Aorta (tissue), 5 donors: ENCODE results near the gene GMDS. TPM values are rescaled to one million over a fixed set of nuclear protein-coding genes. Genes with fewer than 3 reads are reported as not detected.

ENCODE experiments used
- ATAC-seq: fragments of 200-7000 bp; cut with Tn5 transposase; one replicate; pipeline ENCODE4 v1.9.1; 2022; ENCODE audit warnings: moderate library complexity; ENCODE audit not compliant: low FRiP score
- DNase-seq, 2 donors: peaks; one replicate each; pipeline ENCODE4 v3.0.0-alpha.2; 2020
- H3K27ac ChIP-seq, 2 donors: one replicate each; pipeline ENCODE4 v1.5.1; 2013; ENCODE audit warnings: low read length in 2 of 2, mild to moderate bottlenecking in 2 of 2, moderate library complexity in 2 of 2, control low read depth in 1 of 2, inconsistent platforms in 1 of 2, low read depth in 1 of 2
- H3K27me3 ChIP-seq, 2 donors: one replicate each; pipeline ENCODE4 v1.6.1; 2013; ENCODE audit warnings: control low read depth in 1 of 2, low read length in 1 of 2, mild to moderate bottlenecking in 1 of 2, moderate library complexity in 1 of 2; ENCODE audit not compliant: insufficient read depth in 2 of 2, control insufficient read depth in 1 of 2
- H3K36me3 ChIP-seq, 2 donors: one replicate each; pipeline ENCODE4 v1.6.1; 2013; ENCODE audit warnings: control low read depth in 1 of 2, low read length in 1 of 2, mild to moderate bottlenecking in 1 of 2; ENCODE audit not compliant: insufficient read depth in 2 of 2, control insufficient read depth in 1 of 2
- H3K4me1 ChIP-seq, 2 donors: one replicate each; pipeline ENCODE4 v1.6.1; 2013; ENCODE audit warnings: low read length in 2 of 2, control low read depth in 1 of 2, mild to moderate bottlenecking in 1 of 2, moderate library complexity in 1 of 2; ENCODE audit not compliant: insufficient read depth in 2 of 2, control insufficient read depth in 1 of 2
- H3K4me3 ChIP-seq, 2 donors: one replicate each; pipeline ENCODE4 v1.5.1; 2013; ENCODE audit warnings: low read length in 2 of 2, control low read depth in 1 of 2, mild to moderate bottlenecking in 1 of 2
- H3K9me3 ChIP-seq: one replicate; pipeline ENCODE4 v1.6.1; 2013; ENCODE audit warnings: mild to moderate bottlenecking, low read length; ENCODE audit not compliant: control insufficient read depth
- WGBS, 2 donors: extraction: QIAGEN DNeasy Blood & Tissue Kit; methylation state at CpG; one replicate each; pipeline ENCODE4 v1.1.7; 2013; 5-methylcytosine and 5-hydroxymethylcytosine counted together
- intact Hi-C, 2 donors: fragments of 100-400 bp; cut with DNase I; formaldehyde crosslinking; loops; one replicate each; pipeline versions ENCODE4 v1.14.2 to v1.15.0; 2022
- polyA plus RNA-seq, 2 donors: library from polyadenylated mRNA; stranded (reverse); fragments of 200-250 nt; gene quantifications; one replicate each; pipeline ENCODE4 v1.2.3, GENCODE V29; 2013
- total RNA-seq, 2 donors: library from RNA; stranded (reverse); fragmentation: NEBNext Ultra II Directional; extraction: Animal tissue kit (Norgen Biotek cat#: 25700); gene quantifications; one replicate each; pipeline ENCODE4 v1.2.1, GENCODE V29; 2021
- donor health status: healthy with polysubstance abuse.
- donor health status: Bipolar disorder and iron deficiency.
- donor health status: DM: no; HTN: no; CAD: no.
- donor health status: DM: no; HTN: no; CAD: no.
- donor health status: DM: yes; HTN: yes; CAD: no.

The GMDS gene
- total and polyA plus RNA-seq, 4 donors: 66.1 to 138 (median 84.9) TPM

DNA sequence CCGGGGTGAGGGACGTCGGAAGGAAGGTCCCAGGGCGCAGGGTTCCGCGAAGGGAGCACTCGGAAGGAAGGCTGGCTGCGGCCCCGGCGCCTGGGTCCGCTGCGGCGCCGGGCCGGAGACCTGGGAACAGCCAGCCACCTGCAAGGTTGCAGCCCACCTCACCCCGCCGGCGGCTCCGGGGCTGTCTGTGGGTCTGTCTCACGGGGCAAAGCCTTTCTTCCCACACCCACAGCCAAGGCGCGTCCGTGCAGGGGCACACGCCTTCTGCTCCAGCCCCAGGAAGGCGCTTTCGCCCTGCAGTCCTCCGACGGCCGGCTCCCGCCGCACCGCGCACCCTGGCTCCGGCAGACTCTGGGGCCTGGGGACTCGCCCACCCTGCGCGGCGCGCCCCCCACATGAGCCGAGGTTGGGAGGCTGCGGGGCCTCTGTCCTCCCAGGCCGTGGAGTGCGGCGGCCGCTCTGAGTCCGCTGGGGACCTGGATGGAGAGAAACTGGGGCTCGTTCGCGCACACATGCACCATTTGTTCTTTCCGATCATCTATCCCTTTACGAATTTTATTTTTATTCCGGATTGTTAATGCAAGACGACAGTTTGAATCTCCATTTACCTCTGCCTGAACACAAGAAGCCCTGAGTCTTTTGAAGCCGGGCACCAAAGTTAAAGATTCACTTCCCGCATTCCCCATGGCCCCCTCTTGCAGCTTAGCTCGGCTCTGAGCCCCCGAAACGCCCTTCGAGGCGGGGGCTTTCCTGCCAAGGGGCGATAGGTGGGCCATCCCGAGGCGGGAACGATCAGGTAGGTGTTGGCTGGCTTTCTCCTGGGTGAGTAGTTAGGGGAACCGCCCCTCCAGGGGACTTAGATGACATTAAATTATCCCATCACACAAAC is 640.2 kb downstream of the GMDS start:
- Histone ChIP-seq H3K27ac (peak overlapping the region; percentile 94 to 100), H3K36me3 (no peaks in the 10 kb centered on the region), H3K4me3 (peak overlapping the region; percentile 48 to 55), H3K27me3 (no peaks in the 10 kb centered on the region), H3K9me3 (no peaks in the 10 kb centered on the region), H3K4me1 (no peaks in the 10 kb centered on the region)
- intact Hi-C loops: loop anchor here (1.0 to 5.0 kb wide), 8 partner anchors 432 to 1030 kb away; no protein-coding TSS in a partner anchor
- 2 to 9% methylated on average over 57 to 65 of the region's 65 CpGs for WGBS, 2 donors
- no peak for ATAC-seq
- DNase-seq: peak in 1 of 2 donors; percentile 78

DNA sequence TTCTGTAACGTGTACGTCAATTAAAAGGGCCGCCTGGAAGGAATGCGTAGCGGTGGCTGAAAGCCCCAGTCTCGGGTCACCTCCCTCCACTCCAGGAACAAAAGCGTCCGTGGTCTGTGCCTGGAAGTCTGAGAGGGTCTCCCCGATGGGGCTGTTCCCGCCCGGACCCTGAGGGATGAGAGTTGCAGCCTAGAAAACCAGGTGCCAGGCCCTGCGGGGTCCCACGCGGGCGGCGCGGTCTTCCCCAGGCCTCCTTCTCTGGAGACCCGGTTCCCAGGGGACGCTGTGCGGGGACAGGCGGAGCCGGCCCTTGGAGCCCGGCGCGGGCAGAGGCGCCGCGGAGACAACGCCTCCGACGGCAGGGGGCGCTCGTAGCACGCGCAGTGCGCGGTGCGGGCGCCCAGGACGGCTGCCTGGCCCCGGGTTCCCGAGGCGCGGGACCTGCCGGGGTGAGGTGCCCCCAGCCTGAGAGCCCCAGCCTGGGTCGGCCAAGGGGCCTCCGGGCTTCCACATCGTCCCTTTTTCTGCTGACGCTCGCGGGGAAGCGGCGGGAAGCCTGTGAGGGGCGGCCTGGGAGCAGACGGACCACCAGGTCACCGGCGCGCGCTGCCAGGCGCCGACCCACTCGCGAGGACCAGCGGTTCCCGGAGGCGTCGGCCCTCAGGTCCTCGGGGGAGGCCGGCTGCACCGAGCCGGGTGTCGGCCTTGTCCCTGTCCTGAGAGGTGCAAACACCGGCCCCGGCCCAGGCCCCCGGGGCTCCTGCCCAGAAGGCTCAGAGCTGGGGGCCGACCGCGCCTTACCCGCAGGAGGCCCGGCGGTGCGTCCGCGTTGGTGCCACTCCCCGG is 641.0 kb downstream of the GMDS start:
- no peaks in the 10 kb centered on the region for H3K4me1 ChIP-seq
- peak overlapping the region; percentile 94 to 100 for H3K27ac ChIP-seq
- intact Hi-C loops: loop anchor here (1.0 to 5.0 kb wide), 10 partner anchors 433 to 1093 kb away; no protein-coding TSS in a partner anchor
- H3K4me3 ChIP-seq: peak overlapping the region; percentile 48 to 55
- ATAC-seq: peak; percentile 89
- H3K27me3 ChIP-seq: no peaks in the 10 kb centered on the region
- H3K36me3 ChIP-seq: no peaks in the 10 kb centered on the region
- DNase-seq: peak; percentile 82 to 95
- no peaks in the 10 kb centered on the region for H3K9me3 ChIP-seq
- 0 to 1% methylated on average over 51 to 85 of the region's 85 CpGs for WGBS, 2 donors

DNA sequence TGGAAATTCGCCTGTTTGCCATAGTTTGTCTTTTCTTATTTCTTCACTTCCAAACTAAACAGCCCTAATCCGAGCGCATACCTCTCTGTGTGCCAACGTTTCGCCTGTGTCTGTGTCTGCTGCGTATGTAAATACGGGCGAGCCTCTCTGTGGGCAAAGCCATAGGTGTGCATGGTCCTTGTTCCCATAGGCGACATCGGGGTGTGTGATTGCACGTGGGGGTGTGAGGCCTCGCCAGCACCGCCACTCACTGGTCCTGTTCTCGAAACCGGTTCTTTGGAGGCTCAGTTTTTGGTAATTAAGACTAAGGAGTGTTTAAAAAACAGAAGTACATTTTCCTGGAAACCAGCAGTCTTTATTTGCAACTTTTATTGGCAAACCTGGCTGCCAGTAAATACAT is 641.7 kb downstream of the GMDS start:
- intact Hi-C loops: loop anchor here (2.0 to 5.0 kb wide), 7 partner anchors 594 to 1094 kb away; no protein-coding TSS in a partner anchor
- peak in 1 of 2 donors; percentile 70 for DNase-seq
- Histone ChIP-seq H3K4me1 (no peaks in the 10 kb centered on the region), H3K27ac (peak overlapping the region; percentile 94 to 100), H3K27me3 (no peaks in the 10 kb centered on the region), H3K9me3 (no peaks in the 10 kb centered on the region), H3K4me3 (no peak overlapping the region), H3K36me3 (no peaks in the 10 kb centered on the region)
- ATAC-seq: no peak
- whole genome bisulfite sequencing, 2 donors: 5 to 11% methylated on average over 15 of the region's 15 CpGs

DNA sequence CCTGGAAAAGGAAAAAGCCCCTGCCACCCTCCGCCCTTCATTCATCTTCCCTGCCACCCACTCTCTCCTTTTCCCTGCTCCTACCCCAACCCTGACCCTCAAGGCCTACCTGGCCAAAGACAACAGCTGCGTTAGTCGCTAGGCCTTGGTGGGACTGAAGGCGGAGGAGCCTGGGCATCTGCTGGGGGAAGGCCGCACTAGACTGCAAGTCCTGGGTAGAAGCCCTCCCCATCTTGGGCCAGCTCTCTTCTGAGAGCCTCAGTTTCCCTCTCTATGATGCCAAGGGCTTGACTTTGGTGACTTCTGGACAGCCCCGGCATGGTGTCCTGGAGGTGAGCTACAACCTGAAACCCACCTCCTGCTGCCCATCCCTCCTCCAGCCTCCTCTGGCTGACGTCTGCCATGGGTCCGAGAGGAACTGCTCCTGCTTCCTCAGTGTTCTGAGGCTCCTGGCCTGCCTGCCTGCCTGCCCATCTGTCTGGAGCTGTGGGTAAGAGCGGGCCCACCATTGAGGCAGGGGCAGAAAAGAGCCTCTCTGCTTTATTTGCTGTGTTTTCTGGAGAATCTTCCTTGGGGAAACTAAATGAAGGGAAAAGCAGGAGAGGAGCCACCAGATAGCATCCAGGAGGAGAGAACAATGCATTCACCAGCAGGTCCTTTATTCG is 643.2 kb downstream of the GMDS start:
- no peak overlapping the region for H3K4me3 ChIP-seq
- ATAC-seq (no peak), DNase-seq (peak in 1 of 2 donors; percentile 48)
- H3K27me3 ChIP-seq: no peaks in the 10 kb centered on the region
- 79 to 82% methylated on average over 10 of the region's 10 CpGs for WGBS, 2 donors
- H3K9me3 ChIP-seq: no peaks in the 10 kb centered on the region
- H3K4me1 ChIP-seq: no peaks in the 10 kb centered on the region
- peak overlapping the region; percentile 10 to 59 for H3K27ac ChIP-seq
- intact Hi-C loops: loop anchor here (2.0 to 5.0 kb wide), 3 partner anchors 595 to 1095 kb away; no protein-coding TSS in a partner anchor
- H3K36me3 ChIP-seq: no peaks in the 10 kb centered on the region

DNA sequence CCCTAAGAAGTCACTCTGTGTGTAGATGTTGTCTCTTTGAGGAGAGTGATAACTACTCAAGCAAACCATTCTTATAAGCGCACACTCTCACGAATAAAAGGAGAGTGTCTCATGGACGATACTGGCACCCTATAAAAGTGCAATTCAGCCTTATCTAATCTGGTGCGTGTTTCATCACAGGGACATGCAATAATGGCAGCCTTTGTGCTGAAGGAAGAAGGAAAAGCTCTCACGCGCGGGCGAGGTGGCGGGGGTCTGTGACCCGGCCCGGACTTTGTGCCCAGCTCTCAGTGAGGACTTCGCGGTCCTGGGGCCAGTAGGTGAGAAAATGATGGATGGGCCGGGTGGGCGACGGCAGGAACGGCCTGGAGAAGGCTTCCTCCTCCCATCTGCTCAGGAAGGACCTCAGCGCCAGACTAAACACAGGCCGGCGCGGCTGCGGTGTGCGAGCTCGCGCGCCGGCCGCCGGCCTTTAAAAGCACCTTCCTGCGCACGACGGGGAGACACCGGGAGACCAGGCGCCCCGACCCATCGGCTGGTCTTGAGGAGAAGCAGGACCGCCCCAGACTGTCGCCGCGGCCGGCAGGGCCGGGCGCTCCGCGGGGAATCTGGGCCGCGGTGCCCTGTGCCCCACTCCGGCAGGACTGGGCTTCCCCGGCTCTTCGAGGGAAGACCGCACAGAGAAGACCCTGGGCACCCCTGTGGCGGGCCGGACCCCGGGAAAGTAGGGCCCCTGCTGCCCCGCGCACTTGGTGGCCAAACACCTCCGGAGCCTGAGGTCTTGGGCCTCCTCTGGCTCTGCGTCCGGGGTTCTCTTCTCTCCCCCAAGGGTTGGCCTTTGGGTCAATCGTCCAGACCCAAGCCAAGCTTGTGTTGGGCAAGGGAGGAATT is 644.0 kb downstream of the GMDS start:
- peak overlapping the region; percentile 10 to 59 for H3K27ac ChIP-seq
- H3K4me3 ChIP-seq: no peak overlapping the region

DNA sequence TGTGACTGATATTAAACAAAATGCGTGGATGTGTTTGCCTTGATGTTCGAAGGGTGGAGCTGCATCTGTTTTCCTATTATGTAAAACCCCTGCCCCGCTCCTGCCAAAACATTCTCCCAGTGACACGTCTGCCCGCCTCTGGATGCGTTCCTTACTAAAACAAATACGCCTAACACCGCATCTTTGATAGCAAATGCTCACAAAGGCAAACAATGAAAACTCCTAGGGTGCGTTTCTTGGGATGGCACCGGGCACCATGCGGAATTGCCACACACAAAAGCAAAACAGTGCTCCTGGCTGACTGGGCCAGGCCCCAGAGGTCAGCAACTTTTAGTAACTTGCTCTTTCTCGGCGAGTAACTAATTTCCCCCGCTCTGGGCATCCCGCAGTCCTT is 644.6 kb downstream of the GMDS start:
- Histone ChIP-seq H3K4me1 (no peaks in the 10 kb centered on the region), H3K9me3 (no peaks in the 10 kb centered on the region), H3K36me3 (no peaks in the 10 kb centered on the region), H3K4me3 (no peak overlapping the region), H3K27ac (peak overlapping the region in 1 of 2 donors; percentile 23), H3K27me3 (no peaks in the 10 kb centered on the region)
- WGBS, 2 donors: 40 to 51% methylated on average over 15 of the region's 15 CpGs
- no peak for ATAC-seq
- DNase-seq: peak in 1 of 2 donors; percentile 45
- intact Hi-C loops: loop anchor here (5.0 kb wide), 2 partner anchors 597 to 1097 kb away; no protein-coding TSS in a partner anchor

More for the DNA sequence above, 644.0 kb downstream of the GMDS start:
- WGBS, 2 donors: 15 to 21% methylated on average over 58 to 60 of the region's 60 CpGs
- H3K36me3 ChIP-seq: no peaks in the 10 kb centered on the region
- intact Hi-C loops: loop anchor here (2.0 to 5.0 kb wide), 3 partner anchors 596 to 1096 kb away; no protein-coding TSS in a partner anchor
- no peak for ATAC-seq
- H3K27me3 ChIP-seq: no peaks in the 10 kb centered on the region
- peak in 1 of 2 donors; percentile 73 for DNase-seq
- no peaks in the 10 kb centered on the region for H3K4me1 ChIP-seq
- no peaks in the 10 kb centered on the region for H3K9me3 ChIP-seq

DNA sequence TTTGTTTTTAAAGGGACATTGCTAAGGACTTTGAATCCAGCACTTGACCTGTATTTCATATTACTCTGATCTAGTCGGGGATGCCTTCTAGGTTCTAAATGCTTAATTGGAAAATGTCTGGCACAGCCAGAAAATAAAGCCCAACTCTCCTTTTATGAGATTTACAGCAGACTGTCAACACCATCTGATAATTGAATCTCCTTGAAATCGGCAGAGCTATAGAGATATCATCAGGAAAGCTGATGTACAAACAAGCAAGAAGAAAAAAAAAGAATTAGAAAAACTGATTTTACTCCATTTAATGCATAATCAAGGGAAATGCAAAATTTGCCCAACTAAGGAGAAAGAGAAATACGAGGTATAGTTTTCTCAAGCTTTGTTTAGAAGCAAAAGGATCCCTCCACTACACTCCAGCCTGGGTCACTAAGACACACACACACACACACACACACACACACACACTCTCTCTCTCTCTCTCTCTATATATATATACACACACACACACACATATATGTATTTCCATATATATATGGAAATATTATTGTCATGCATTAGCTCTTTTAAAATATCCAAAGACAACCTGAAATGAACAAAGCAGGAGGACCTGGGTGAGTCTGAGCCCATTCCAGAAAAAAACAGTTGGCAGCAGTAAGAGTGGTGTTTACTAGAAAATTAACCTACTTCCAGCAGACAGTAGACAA is 645.2 kb downstream of the GMDS start:
- intact Hi-C loops: loop anchor here (5.0 kb wide), 2 partner anchors 597 to 1097 kb away; no protein-coding TSS in a partner anchor
- no peak overlapping the region for H3K27ac ChIP-seq
- H3K36me3 ChIP-seq: no peaks in the 10 kb centered on the region
- H3K4me3 ChIP-seq: no peak overlapping the region
- 44 to 56% methylated on average over 3 of the region's 3 CpGs for WGBS, 2 donors
- no peaks in the 10 kb centered on the region for H3K4me1 ChIP-seq
- DNase-seq (no peak), ATAC-seq (no peak)
- H3K27me3 ChIP-seq: no peaks in the 10 kb centered on the region
- no peaks in the 10 kb centered on the region for H3K9me3 ChIP-seq
